NCI-H1694 (cell line): ENCODE data around the gene HLA-F.

Source experiments
- DNase-seq: peaks from one replicate; lab custom pipeline; 2025; lab: John Stamatoyannopoulos, UW

The HLA-F gene

GRCh38 chr6:29724937-29725869, 2.0 kb downstream of the HLA-F start:
- DNase-seq: no peak

GRCh38 chr6:29726001-29726400, 2.8 kb downstream of the HLA-F start:
- DNase-seq: no peak

GRCh38 chr6:29726571-29727194, 3.4 kb downstream of the HLA-F start:
- no peak for DNase-seq

GRCh38 chr6:29727637-29728036, 4.4 kb downstream of the HLA-F start:
- DNase-seq: no peak

GRCh38 chr6:29728173-29728874, 5.1 kb downstream of the HLA-F start:
- no peak for DNase-seq

- no peak for DNase-seq
Observed at GRCh38 chr6:29728875-29729270, 5.6 kb downstream of the HLA-F start.

- DNase-seq: no peak
Observed at GRCh38 chr6:29729774-29730328, 6.6 kb downstream of the HLA-F start.

- DNase-seq: no peak
Observed at GRCh38 chr6:29730575-29731126, 7.4 kb downstream of the HLA-F start.

- no peak for DNase-seq
Observed at GRCh38 chr6:29731281-29731680, 8.0 kb downstream of the HLA-F start.

GRCh38 chr6:29733057-29733456, 9.8 kb downstream of the HLA-F start:
- no peak for DNase-seq

- no peak for DNase-seq
Observed at GRCh38 chr6:29734046-29735018, 11.1 kb downstream of the HLA-F start.

GRCh38 chr6:29736563-29736962, 13.3 kb downstream of the HLA-F start:
- DNase-seq: no peak

- DNase-seq: peak; percentile 15
Observed at GRCh38 chr6:29737707-29738630, 14.7 kb downstream of the HLA-F start.

- no peak for DNase-seq
Observed at GRCh38 chr6:29739136-29739881, 16.1 kb downstream of the HLA-F start.

GRCh38 chr6:29739882-29740261, 16.6 kb downstream of the HLA-F start:
- no peak for DNase-seq

GRCh38 chr6:29741592-29741991, 18.4 kb downstream of the HLA-F start:
- DNase-seq: no peak

GRCh38 chr6:29742127-29742526, 18.9 kb downstream of the HLA-F start:
- no peak for DNase-seq

GRCh38 chr6:29743025-29743424, 19.8 kb downstream of the HLA-F start:
- no peak for DNase-seq

- no peak for DNase-seq
Observed at GRCh38 chr6:29743568-29743967, 20.3 kb downstream of the HLA-F start.
